GM23338 (cell line): ENCODE data around the gene SELENON. TPM values are rescaled to one million over a fixed set of nuclear protein-coding genes. Genes with fewer than 3 reads are reported as not detected.

Source experiments
- CREB1 ChIP-seq: fragments of 250-450 bp; sonication (Bioruptor Pico); IDR thresholded peaks from 2 replicates; pipeline ENCODE4 v1.5.0; 2020; ENCODE audit warnings: low read depth, mild to moderate bottlenecking, moderate library complexity
- CTCF ChIP-seq, 2 experiments: fragments of 200-600 bp in 1 of 2; sonication (generic) in 1 of 2; conservative IDR thresholded peaks; 2 replicates each; pipeline versions ENCODE4 v1.5.1 to v1.6.1; 2016 to 2017; ENCODE audit warnings: antibody characterized with exemption in 2 of 2, low read depth in 2 of 2, mild to moderate bottlenecking in 2 of 2, moderate library complexity in 1 of 2
- NANOG ChIP-seq: IDR thresholded peaks from 2 replicates; pipeline ENCODE4 v1.6.1; 2016; ENCODE audit warnings: antibody characterized with exemption, borderline replicate concordance
- POLR2AphosphoS5 ChIP-seq: IDR thresholded peaks from 2 replicates; pipeline ENCODE4 v1.6.1; 2016; ENCODE audit warnings: antibody characterized with exemption, low read depth
- STAT1 ChIP-seq: IDR thresholded peaks from one replicate; pipeline ENCODE4 v1.6.1; 2016; ENCODE audit warnings: antibody characterized with exemption; ENCODE audit not compliant: unreplicated experiment
- ZNF114 ChIP-seq: fragments of 250-450 bp; sonication (Bioruptor Pico); IDR thresholded peaks from 2 replicates; pipeline ENCODE4 v1.5.0; 2020; ENCODE audit warnings: mild to moderate bottlenecking, moderate library complexity
- ZNF331 ChIP-seq: fragments of 250-450 bp; sonication (Bioruptor Pico); IDR thresholded peaks from 2 replicates; pipeline ENCODE4 v1.5.0; 2020; ENCODE audit warnings: low read depth, mild to moderate bottlenecking, moderate library complexity
- ZNF462 ChIP-seq: fragments of 250-450 bp; sonication (Bioruptor Pico); IDR thresholded peaks from 2 replicates; pipeline ENCODE4 v1.5.0; 2020; ENCODE audit warnings: mild to moderate bottlenecking, moderate library complexity
- polyA plus RNA-seq: library from polyadenylated mRNA; unstranded; fragments of >200 nt; fragmentation: Nextera tagmentation; extraction: Ambion mirVana; gene quantifications from 2 replicates; pipeline ENCODE4 v1.2.1, GENCODE V29; 2016
- total RNA-seq: library from RNA; depleted of rRNA; stranded (reverse); fragments of >200 nt; shearing (Covaris generic); gene quantifications from 2 replicates; pipeline ENCODE4 v1.2.3, GENCODE V29; 2014

Gene SELENON
- total and polyA plus RNA-seq, 2 experiments from 2014 or later: 17.9 to 93.2 TPM

GRCh38 chr1:25862785-25863485, 62.9 kb downstream of the SELENON start (continued):
- TF ChIP-seq ZNF462 (CRISPR knock-in tag) (no peak), ZNF331 (CRISPR knock-in tag) (no peak), CREB1 (no peak), ZNF114 (CRISPR knock-in tag) (no peak), POLR2AphosphoS5 (no peak), CTCF (conservative IDR thresholded peaks at IDR 0.05; ENCODE audit: low read depth in 2 of 2) (no peak), NANOG (no peak), STAT1 (no peak)
